GM12865 (cell line): Measurements from ENCODE around the gene MYO1D.
A peak's percentile ranks its signal among the peaks of the same experiment; 100 is the strongest.

Experiments
- DNase-seq: peaks from one replicate; pipeline ENCODE4 v3.0.0; 2010; ENCODE audit warnings: low read depth
- H3K4me3 ChIP-seq: 2 replicates; pipeline ENCODE4 v1.5.1; 2011; ENCODE audit warnings: mild to moderate bottlenecking, low read depth, low read length, control low read depth
- TF ChIP-seq, protein P1 (sequence below): IDR thresholded peaks from 2 replicates; pipeline ENCODE4 v1.5.1; 2011; ENCODE audit warnings: low read length, control low read depth, low read depth, inconsistent platforms; ENCODE audit not compliant: insufficient read depth; ENCODE audit errors: missing control alignments

The MYO1D gene

DNA sequence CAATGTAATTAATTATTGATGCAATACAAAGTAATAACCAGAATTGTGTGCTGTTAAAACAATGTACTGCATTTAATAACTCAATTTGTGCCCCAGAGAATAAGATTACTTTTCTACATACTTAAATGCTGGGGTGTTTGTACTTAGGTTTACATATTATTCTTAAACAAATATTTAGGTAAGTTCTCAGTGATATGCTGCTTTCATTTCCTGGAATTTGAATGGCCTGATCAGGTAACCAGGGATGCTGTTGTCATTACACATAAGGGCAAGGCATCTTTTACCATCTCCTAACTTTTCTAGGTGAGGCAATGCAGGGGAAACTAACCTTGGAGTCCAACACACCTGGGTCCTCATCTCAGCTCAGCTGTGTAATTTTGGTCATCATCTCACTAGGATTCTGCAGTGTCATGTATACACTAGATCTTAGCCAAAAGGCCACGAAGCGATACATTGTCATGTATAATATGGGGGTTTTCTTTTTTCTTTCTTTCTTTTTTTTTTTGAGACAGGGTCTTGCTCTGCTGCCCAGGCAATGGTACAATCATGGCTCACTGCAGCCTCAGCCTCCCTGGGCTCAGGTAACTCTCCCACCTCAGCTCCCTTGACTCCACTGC is 45.2 kb downstream of the MYO1D start:
- no peak for DNase-seq
- no peak overlapping the region for H3K4me3 ChIP-seq
- TF ChIP-seq, protein P1, sequence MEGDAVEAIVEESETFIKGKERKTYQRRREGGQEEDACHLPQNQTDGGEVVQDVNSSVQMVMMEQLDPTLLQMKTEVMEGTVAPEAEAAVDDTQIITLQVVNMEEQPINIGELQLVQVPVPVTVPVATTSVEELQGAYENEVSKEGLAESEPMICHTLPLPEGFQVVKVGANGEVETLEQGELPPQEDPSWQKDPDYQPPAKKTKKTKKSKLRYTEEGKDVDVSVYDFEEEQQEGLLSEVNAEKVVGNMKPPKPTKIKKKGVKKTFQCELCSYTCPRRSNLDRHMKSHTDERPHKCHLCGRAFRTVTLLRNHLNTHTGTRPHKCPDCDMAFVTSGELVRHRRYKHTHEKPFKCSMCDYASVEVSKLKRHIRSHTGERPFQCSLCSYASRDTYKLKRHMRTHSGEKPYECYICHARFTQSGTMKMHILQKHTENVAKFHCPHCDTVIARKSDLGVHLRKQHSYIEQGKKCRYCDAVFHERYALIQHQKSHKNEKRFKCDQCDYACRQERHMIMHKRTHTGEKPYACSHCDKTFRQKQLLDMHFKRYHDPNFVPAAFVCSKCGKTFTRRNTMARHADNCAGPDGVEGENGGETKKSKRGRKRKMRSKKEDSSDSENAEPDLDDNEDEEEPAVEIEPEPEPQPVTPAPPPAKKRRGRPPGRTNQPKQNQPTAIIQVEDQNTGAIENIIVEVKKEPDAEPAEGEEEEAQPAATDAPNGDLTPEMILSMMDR = no peak

DNA sequence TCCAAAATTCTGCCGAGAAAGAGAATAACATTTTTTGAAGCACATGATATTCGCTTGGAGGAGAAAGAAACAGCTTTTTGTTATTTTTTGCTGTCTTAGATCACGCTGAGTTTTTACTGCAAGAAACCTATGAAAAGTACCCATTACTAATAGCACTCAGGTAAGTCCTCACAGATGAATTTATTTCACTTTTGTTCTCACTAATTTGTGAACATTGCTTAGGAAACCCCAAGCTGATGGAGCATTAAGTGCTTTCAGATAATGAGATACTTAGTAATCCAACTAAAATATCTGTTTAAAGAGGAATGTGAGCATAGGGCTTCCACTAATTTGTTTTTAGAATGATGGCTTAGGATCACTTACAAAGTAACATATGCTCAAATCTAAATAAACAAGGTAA is 45.7 kb downstream of the MYO1D start:
- H3K4me3 ChIP-seq = no peak overlapping the region
- TF ChIP-seq, protein P1 = no peak
- DNase-seq = peak; percentile 42

DNA sequence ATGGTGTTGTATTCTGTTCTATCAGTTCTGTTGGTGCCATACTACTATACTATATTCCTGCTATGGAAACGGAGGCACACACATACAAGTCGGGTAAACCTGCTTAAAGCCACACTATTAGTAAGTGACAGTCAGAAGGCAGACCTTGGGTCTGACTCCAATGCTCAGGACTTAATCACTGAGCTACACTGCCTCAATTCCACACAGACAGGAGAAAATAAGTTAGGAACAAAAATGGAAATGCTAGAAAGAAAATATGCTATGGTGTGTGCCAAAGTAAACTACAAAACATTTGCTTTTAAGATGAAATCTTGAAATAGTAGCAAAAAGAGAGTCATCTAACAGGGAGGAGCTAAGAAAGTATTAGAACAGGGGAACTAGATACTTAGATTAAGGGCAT is 48.1 kb downstream of the MYO1D start:
- no peak for DNase-seq
- peak overlapping the region; percentile 1; the same call in 1 of the 2 replicates for H3K4me3 ChIP-seq
- TF ChIP-seq, protein P1 = no peak

DNA sequence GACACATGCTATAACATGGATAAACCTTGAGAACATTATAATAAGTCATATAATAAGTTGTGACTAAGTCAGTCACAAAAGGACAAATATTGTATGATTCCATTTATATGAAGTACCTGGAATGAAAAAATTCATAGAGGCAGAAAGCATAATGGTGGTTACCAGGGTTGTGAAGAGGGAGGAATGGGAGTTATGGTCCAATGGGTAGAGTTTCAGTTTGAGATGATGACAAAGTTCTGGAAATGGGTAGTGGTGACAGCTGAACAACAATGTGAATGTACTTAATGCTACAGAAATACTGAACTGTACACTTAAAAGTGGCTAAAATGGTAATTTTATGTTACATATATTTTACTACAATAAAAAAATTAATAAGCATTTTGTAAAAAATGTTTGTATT is 49.7 kb downstream of the MYO1D start:
- H3K4me3 ChIP-seq = no peak overlapping the region
- DNase-seq = peak; percentile 70
- TF ChIP-seq, protein P1 = no peak

DNA sequence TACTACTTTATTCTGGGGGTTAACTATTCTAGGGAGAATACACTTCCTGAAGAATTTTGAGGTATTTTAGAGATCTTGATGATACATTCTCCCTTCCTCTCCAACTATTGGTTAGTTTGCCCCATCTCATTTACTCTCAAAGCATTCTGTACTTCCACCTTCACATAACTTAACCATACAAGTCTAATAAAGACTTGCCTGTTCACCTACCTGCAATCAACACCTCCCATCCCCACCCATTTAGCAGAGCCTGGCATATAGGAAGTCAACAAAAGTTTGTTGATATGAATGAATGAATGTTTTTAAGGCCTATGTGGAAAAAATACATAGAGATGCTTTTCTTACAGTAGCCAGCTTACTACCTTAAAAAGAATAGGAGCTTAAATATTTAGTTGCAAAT is 50.8 kb downstream of the MYO1D start:
- no peak for DNase-seq
- no peak overlapping the region for H3K4me3 ChIP-seq
- TF ChIP-seq, protein P1 = no peak

DNA sequence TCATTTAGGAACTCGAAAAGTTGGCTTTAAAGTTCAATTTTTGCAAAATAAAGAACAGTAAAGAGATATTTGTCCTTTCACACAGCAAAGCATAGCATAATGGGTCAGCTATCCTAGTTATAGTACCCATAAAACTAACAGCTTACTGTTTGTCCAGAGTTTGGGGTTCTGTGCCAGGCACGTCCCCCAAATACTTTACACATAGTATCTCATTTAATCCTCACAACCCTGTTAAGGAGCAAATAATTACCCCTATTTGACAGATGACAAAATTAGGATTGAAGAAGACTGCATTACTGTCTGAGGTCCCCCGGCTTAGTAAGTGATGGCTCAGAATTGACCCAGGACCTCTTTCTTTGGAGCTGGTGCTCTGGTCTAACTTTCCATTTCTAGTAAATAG is 52.6 kb downstream of the MYO1D start:
- DNase-seq = no peak
- TF ChIP-seq, protein P1 = no peak
- no peak overlapping the region for H3K4me3 ChIP-seq

DNA sequence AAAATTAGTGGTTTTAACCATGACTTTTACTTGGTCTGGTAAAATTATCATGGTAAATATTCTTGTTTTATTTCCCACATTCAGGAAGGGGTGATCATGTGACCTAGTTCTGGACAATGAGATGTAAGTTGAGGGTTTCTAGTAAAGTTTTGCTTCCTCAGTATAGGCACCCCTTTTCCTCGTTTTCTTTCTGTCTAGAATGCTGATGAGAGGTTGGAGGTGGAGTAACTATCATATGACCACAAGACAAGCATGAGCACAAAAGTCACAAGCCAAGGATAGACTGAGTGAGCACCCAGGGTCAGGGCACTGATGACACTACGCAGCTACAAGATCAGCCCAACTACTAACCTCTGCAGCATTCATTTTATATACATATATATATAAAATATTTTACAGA is 53.9 kb downstream of the MYO1D start:
- no peak overlapping the region for H3K4me3 ChIP-seq
- TF ChIP-seq, protein P1 = no peak
- DNase-seq = no peak

DNA sequence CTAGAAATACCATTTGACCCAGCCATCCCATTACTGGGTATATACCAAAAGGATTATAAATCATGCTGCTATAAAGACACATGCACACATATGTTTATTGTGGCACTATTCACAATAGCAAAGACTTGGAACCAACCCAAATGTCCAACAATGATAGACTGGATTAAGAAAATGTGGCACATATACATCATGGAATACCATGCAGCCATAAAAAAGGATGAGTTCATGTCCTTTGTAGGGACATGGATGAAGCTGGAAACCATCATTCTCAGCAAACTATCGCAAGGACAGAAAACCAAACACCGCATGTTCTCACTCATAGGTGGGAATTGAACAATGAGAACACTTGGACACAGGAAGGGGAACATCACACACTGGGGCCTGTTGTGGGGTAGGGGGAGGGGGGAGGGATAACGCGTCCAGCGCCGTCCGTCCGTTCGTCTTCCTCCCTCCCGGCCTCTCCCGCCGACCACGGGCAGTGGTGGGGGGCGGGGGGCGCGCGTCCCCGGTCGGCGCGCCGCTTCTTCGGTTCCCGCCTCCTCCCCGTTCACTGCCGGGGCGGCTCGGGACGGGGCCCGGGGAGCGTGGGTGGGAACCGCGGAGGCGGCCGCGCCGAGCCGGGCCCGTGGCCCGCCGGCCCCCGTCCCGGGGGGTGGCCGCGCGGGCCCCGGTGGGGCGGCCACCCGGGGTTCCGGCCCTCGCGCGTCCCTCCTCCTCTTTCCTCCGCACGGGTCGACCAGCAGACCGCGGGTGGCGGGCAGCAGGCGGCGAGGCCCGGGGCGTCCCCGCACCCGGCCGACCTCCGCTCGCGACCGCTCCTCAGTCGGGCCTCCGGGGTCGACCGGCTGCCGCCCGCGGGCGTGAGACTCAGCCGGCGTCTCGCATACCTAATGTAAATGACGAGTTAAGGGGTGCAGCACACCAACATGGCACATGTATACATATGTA is 54.7 kb downstream of the MYO1D start:
- peak overlapping the region; percentile 17; the same call in 1 of the 2 replicates for H3K4me3 ChIP-seq
- DNase-seq = peak; percentile 18
